ENCODE results near the gene NEO1.

GRCh38 chr15:73075160-73075859, 23.0 kb downstream of the NEO1 start:
- TF ChIP-seq POLR2AphosphoS5 (IDR thresholded peaks at IDR 0.05; ENCODE audit: low read depth, low read length) = no peak
- no peak for TF ChIP-seq POLR2A (IDR thresholded peaks at IDR 0.05; ENCODE audit: low read depth, low read length)
- no peak for TF ChIP-seq TAF1 (IDR thresholded peaks at IDR 0.05; ENCODE audit: borderline replicate concordance, low read depth, low read length)

Measured in GM12892 (cell line).